Epithelial cell of esophagus (primary cell): ENCODE results near the gene CERK.
"Not testable (repeated sequence)": the region's sequence is repeated elsewhere in the genome, so short reads cannot be mapped to it uniquely, and the experiment has no call there.

Experiments used
- DNase-seq: peaks from one replicate; pipeline ENCODE4 v3.0.0; 2010; ENCODE audit warnings: low read depth
- H3K4me3 ChIP-seq: 2 replicates; pipeline ENCODE4 v1.5.1; 2011; ENCODE audit warnings: mild to moderate bottlenecking, low read length, control low read depth
- TF ChIP-seq, protein P1 (sequence below): IDR thresholded peaks from 2 replicates; pipeline ENCODE4 v1.5.1; 2011; ENCODE audit warnings: low read depth, mild to moderate bottlenecking, low read length, control low read depth, inconsistent platforms; ENCODE audit not compliant: insufficient read depth; ENCODE audit errors: missing control alignments

The CERK gene

DNA sequence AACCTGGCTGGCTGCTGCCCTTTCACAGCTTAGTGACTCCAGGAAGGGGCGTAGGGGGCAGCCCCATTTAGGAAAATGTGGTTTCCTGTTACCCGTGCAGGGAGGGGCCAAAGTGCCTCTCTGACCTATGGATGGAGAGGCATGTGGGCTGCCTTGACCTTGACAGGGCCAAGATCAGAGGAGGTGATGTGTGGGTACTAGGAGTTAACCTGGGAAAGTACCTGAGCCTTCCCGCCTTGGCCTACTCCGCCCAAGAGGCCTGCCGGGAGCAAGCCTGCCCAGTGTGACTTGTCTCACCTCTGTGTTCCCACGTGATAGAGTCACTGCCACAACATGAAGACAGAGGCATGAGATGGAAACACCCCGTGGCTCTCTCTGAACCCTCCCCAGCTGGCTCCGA is 84.5 kb downstream of the CERK start:
- TF ChIP-seq, protein P1, sequence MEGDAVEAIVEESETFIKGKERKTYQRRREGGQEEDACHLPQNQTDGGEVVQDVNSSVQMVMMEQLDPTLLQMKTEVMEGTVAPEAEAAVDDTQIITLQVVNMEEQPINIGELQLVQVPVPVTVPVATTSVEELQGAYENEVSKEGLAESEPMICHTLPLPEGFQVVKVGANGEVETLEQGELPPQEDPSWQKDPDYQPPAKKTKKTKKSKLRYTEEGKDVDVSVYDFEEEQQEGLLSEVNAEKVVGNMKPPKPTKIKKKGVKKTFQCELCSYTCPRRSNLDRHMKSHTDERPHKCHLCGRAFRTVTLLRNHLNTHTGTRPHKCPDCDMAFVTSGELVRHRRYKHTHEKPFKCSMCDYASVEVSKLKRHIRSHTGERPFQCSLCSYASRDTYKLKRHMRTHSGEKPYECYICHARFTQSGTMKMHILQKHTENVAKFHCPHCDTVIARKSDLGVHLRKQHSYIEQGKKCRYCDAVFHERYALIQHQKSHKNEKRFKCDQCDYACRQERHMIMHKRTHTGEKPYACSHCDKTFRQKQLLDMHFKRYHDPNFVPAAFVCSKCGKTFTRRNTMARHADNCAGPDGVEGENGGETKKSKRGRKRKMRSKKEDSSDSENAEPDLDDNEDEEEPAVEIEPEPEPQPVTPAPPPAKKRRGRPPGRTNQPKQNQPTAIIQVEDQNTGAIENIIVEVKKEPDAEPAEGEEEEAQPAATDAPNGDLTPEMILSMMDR: no peak
- no peak overlapping the region for H3K4me3 ChIP-seq
- peak; percentile 32 for DNase-seq

DNA sequence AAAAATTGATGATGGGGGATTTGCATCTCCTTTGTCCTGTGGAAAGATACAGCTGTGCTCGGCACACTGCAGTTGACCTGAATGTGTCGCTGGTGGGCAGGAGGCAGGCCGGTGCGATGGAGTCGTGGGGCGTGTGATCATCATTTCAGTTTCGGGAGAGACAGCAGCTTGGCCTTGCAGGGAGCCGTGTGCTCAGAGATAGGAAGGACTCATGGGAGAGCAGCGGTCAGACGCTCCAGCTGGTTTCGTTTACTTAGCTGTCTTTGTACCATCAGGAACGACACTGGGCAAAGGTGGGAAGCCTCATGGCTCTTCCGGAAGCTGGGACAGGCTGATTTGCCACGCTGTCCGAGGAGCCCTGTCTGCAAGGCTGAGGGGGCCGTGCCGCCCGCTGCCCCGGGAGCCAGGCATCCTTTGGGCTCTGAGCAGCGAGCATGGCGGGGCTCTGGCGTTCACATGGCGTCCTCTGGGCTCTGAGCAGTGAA is 85.2 kb downstream of the CERK start:
- TF ChIP-seq, protein P1: no peak
- no peak for DNase-seq
- H3K4me3 ChIP-seq: no peak overlapping the region

DNA sequence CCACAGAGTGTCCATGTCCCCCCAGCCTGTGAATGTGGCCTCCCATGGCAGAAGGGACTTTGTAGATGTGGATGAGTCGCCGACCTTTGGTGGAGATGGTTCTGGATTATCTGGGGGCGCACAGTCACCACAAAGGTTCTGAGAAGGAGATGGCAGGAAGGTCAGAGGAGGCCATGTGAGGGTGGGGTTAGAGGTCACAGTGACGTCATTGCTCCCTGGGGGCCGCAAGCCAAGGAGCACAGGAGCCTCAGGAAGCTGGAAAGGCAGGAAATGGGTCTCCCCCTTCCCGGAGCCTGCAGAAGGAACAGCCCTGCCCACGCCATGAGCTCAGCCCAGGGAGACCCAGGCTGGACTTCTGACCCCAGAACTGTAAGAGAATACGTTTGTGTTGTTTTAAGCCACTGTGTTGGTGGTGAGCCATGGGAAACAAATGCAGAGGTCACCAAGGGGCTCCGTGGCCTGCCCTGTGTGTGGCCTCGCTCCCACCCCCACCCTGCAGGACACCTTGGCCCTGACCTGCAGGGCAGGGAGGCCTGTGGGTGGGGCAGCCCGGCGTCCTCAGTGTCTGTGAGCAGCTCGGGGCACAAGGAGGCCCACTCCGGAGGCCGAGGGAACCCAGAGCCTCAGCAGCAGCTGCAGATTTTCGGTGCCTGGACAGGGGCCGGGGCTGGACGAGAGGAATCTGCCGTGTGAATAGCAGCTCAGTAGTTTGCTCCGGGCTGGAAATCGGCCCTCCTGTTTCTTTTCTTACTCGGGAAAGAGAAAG is 85.8 kb downstream of the CERK start:
- TF ChIP-seq, protein P1: no peak
- H3K4me3 ChIP-seq: no peak overlapping the region
- no peak for DNase-seq

DNA sequence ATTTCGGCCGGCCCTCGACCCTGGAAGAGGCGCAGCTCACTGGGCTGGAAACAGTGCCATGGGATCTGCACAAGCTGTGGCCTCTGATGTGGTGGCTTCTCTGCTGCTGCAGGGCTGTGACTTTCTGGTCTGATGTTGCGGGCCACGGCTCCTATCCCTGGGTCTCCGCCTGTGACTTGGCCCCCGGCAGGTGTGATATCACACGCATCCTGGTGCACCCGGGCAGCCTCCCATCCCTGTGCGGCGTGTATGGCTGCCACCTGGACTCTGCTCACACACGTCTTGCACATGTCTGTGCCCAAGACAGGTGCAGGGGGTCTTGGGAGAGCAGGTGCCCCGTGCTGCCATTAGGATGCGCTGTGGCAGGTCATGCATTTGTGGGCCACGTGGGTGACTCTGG is 86.7 kb downstream of the CERK start:
- DNase-seq: no peak
- no peak overlapping the region for H3K4me3 ChIP-seq
- TF ChIP-seq, protein P1: no peak

DNA sequence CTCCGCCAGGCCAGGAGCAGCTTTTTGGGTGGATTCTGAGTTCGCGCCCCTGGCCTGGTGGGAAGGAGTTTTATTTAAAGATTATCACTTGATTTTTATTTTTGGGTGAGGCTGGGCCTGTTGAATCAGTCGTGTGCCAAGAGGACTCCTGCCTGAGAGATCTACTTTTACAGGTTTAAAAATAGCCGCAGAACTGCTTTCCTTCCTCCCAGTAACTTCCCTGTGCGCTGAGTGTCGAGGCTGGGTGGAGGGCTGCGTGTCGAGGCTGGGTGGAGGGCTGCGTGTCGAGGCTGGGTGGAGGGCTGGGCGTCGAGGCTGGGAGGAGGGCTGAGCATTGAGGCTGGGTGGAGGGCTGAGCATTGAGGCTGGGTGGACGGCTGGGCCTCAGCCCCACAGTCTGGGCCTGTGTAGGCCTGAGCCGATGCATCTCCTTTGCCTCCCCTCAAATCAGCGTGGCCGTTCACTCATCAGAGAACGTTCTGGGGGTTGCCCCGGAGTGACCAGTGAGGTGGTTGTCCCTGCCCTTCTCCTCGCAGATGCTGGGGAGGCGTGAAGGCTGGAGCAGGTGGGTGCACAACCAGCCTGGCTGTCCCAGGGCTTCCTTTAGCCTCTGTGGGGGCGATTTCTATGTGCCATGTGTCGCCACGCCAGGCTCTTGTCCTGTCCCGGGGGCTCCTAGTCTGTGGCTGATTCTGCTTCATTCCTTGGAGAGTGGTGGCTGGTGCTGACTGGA is 87.8 kb downstream of the CERK start:
- no peak overlapping the region for H3K4me3 ChIP-seq
- TF ChIP-seq, protein P1: no peak
- no peak for DNase-seq

DNA sequence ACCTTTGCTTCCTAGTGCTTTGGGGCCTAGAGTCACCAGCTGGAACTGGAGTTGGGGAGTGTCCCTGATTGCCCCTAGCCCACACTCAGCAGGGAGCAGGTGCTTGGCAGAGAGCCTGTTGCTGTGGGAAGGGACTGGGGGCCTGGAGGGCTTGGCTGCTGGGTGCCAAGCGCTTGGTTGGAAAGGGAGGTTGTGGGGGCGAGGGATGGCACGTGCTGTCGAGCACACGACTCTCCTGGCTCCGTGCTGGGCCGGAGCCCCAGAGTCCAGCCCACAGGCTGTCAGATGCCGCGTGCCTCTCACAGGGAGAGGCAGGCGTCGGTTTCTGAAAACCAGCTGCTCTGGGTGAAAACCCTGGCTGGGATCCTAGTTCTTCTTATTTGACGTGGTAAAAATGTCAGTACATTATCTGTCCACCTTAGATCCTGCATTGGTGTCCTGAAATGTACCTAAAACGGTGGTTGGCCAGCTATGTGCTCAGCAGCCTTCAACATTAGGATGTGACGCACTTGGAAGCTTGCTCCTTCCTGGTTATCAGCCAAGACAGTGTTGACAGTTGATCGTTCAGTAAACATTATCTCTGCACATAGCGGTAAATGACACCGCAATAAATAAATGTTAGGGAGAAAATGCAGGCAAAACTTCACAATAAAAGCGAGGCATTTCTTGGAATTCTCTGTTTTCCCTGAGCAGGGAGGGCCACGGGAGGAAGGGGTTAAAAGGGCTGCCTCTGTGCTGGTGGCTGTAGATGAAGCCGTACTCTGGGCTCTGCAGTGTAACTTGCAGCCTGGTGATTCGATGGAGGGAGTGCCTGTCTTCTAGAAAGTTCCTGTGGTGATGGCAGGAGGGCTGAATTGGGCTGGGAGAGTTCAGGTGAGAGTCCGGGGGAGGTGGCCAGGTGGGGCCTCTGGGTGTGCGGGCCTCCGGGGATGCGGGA is 88.6 kb downstream of the CERK start:
- H3K4me3 ChIP-seq: no peak overlapping the region
- TF ChIP-seq, protein P1: no peak
- no peak for DNase-seq

DNA sequence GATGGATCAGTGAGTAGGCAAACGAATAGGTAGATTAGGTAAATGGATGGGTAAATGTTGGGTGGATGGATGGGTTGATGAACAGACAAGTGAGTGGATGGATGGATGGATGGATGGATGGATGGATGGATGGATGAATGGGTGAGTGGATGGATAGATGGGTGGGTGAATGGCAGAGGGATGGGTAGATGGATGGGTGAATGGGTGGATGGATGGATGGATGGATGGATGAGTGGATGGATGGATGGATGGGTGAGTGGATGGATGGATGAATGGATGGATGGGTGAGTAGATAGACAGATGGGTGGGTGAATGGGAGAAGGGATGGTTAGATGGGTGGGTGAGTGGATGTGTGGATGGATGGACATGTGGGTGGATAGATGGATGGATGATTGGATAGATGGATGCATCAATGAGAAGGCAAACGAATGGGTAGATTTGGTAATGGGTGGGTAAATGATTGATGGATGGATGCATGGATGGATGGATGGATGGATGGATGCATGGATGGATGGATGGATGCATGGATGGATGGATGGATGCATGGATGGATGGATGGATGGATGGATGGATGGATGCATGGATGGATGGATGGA is 89.7 kb downstream of the CERK start:
- not testable (repeated sequence) for H3K4me3 ChIP-seq, DNase-seq
